SK-N-SH (cell line): ENCODE measurements around the gene TBC1D19. TPM values are rescaled to one million over a fixed set of nuclear protein-coding genes. Genes with fewer than 3 reads are reported as not detected.
A peak's percentile ranks its signal among the peaks of the same experiment; 100 is the strongest.

Experiments
- CTCF ChIA-PET: fragments of 300-600, 350-600 bp; formaldehyde crosslinking; extraction: SDS; loops from one replicate; lab custom pipeline; 2021; lab: Yijun Ruan, JAX
- POLR2A ChIA-PET: fragments of 350-600 bp; sonication (Branson Sonifier 250); formaldehyde crosslinking; extraction: SDS; loops from one replicate; lab custom pipeline; 2020; ENCODE audit warnings: antibody characterized with exemption, inconsistent platforms; lab: Yijun Ruan, JAX
- DNase-seq: peaks from one replicate; pipeline ENCODE4 v3.0.0; 2012
- H2AFZ ChIP-seq: fragments of 200-600 bp; sonication (generic); 2 replicates; pipeline ENCODE4 v1.8.1; 2016; ENCODE audit warnings: antibody characterized with exemption, mild to moderate bottlenecking, low read depth
- H3F3A ChIP-seq: fragments of 200-600 bp; sonication (generic); replicated peaks from 2 replicates; pipeline ENCODE3; 2016; ENCODE audit warnings: antibody characterized with exemption, mild to moderate bottlenecking; ENCODE audit not compliant: insufficient read depth
- H3K27ac ChIP-seq, 2 experiments: fragments of 200-500 bp in 1 of 2; fragments of 200-600 bp in 1 of 2; sonication (Bioruptor generic) in 1 of 2; sonication (generic), shearing (Covaris generic) in 1 of 2; 2 replicates each; pipeline versions ENCODE4 v1.5.1 to v1.6.1; 2014 to 2016; ENCODE audit warnings: low read depth in 2 of 2, inconsistent platforms in 1 of 2, low read length in 1 of 2, mild to moderate bottlenecking in 1 of 2, mixed read lengths in 1 of 2
- H3K27me3 ChIP-seq: fragments of 200-600 bp; sonication (generic), shearing (Covaris generic); 2 replicates; pipeline ENCODE4 v1.6.1; 2016; ENCODE audit warnings: mixed run types; ENCODE audit not compliant: insufficient read depth
- H3K36me3 ChIP-seq, 2 experiments: fragments of 200-500 bp in 1 of 2; fragments of 200-600 bp in 1 of 2; sonication (Bioruptor generic) in 1 of 2; sonication (generic) in 1 of 2; replicated peaks in 1 of 2; 2 replicates each; pipeline versions ENCODE3 to v1.5.1; 2014 to 2016; ENCODE audit warnings: low read length in 1 of 2, mild to moderate bottlenecking in 1 of 2; ENCODE audit not compliant: insufficient read depth in 2 of 2, control insufficient read depth in 1 of 2
- H3K4me1 ChIP-seq, 2 experiments: fragments of 200-500 bp in 1 of 2; fragments of 200-600 bp in 1 of 2; sonication (Bioruptor generic) in 1 of 2; sonication (generic), shearing (Covaris generic) in 1 of 2; 2 replicates each; pipeline versions ENCODE4 v1.5.1 to v1.6.1; 2014 to 2016; ENCODE audit warnings: low read depth in 1 of 2, low read length in 1 of 2, mixed run types in 1 of 2; ENCODE audit not compliant: insufficient read depth in 2 of 2, control insufficient read depth in 1 of 2
- H3K4me2 ChIP-seq: fragments of 200-600 bp; sonication (generic), shearing (Covaris generic); 2 replicates; pipeline ENCODE4 v1.6.1; 2017; ENCODE audit warnings: mixed run types
- H3K4me3 ChIP-seq, 2 experiments: fragments of 200-500 bp in 1 of 2; fragments of 200-600 bp in 1 of 2; sonication (Bioruptor generic) in 1 of 2; sonication (generic), shearing (Covaris generic) in 1 of 2; 2 replicates each; pipeline versions ENCODE4 v1.5.1 to v1.8.1; 2014 to 2016; ENCODE audit warnings: low read depth in 2 of 2, inconsistent platforms in 1 of 2, low read length in 1 of 2, mild to moderate bottlenecking in 1 of 2, mixed read lengths in 1 of 2, moderate library complexity in 1 of 2
- H3K79me2 ChIP-seq: fragments of 200-600 bp; sonication (generic); 2 replicates; pipeline ENCODE4 v1.8.1; 2017; ENCODE audit warnings: mild to moderate bottlenecking; ENCODE audit not compliant: insufficient read depth
- H3K9ac ChIP-seq: fragments of 200-600 bp; sonication (generic); 2 replicates; pipeline ENCODE4 v1.6.1; 2017; ENCODE audit warnings: mixed run types
- H3K9me2 ChIP-seq: fragments of 200-600 bp; sonication (generic); 2 replicates; pipeline ENCODE4 v1.6.1; 2017; ENCODE audit warnings: mixed run types
- H3K9me3 ChIP-seq: fragments of 200-600 bp; sonication (generic); 2 replicates; pipeline ENCODE4 v1.6.1; 2017; ENCODE audit warnings: mixed run types, mild to moderate bottlenecking, moderate library complexity
- H4K20me1 ChIP-seq: fragments of 200-600 bp; sonication (generic); 2 replicates; pipeline ENCODE4 v1.6.1; 2017; ENCODE audit warnings: mild to moderate bottlenecking, mixed run types; ENCODE audit not compliant: insufficient read depth
- ELF1 ChIP-seq: IDR thresholded peaks from 2 replicates; pipeline ENCODE4 v1.4.0; 2012
- EZH2phosphoT487 ChIP-seq: fragments of 200-600 bp; sonication (generic); IDR thresholded peaks from 2 replicates; pipeline ENCODE4 v1.6.1; 2017; ENCODE audit warnings: low read depth, mixed run types, mild to moderate bottlenecking, antibody characterized with exemption, moderate library complexity, borderline replicate concordance
- FOSL2 ChIP-seq: IDR thresholded peaks from 2 replicates; pipeline ENCODE4 v1.4.0; 2012; ENCODE audit warnings: low read depth, mild to moderate bottlenecking, moderate library complexity, borderline replicate concordance
- FOXJ3 ChIP-seq: sonication (generic); formaldehyde crosslinking; IDR thresholded peaks from 2 replicates; pipeline ENCODE4 v1.5.1; 2020; ENCODE audit warnings: mild to moderate bottlenecking, missing genetic modification reagents
- GATA2 ChIP-seq: sonication (generic); formaldehyde crosslinking; IDR thresholded peaks from 2 replicates; pipeline ENCODE4 v1.5.0; 2020; ENCODE audit warnings: mild to moderate bottlenecking, missing genetic modification reagents
- JUND ChIP-seq: IDR thresholded peaks from 2 replicates; pipeline ENCODE4 v1.4.0; 2012
- MAX ChIP-seq: IDR thresholded peaks from 2 replicates; pipeline ENCODE4 v1.4.0; 2012; ENCODE audit warnings: low read depth
- MEF2A ChIP-seq: IDR thresholded peaks from 2 replicates; pipeline ENCODE4 v1.4.0; 2012; ENCODE audit warnings: low read depth, borderline replicate concordance
- MXI1 ChIP-seq: IDR thresholded peaks from 2 replicates; pipeline ENCODE4 v1.6.1; 2012; ENCODE audit warnings: mild to moderate bottlenecking, low read depth, low read length, improper control_type of control experiment
- NFIC ChIP-seq: IDR thresholded peaks from 2 replicates; pipeline ENCODE4 v1.4.0; 2012; ENCODE audit warnings: borderline replicate concordance
- RCOR1 ChIP-seq: fragments of 150-350 bp; IDR thresholded peaks from 2 replicates; pipeline ENCODE4 v1.6.1; 2017; ENCODE audit warnings: antibody characterized with exemption, low read length
- RXRA ChIP-seq: IDR thresholded peaks from 2 replicates; pipeline ENCODE4 v1.4.0; 2012; ENCODE audit warnings: low read depth, mild to moderate bottlenecking, borderline replicate concordance
- SMC3 ChIP-seq: IDR thresholded peaks from 2 replicates; pipeline ENCODE4 v1.6.1; 2012; ENCODE audit warnings: low read depth, low read length, improper control_type of control experiment
- TCF12 ChIP-seq: IDR thresholded peaks from 2 replicates; pipeline ENCODE4 v1.4.0; 2012
- TEAD4 ChIP-seq: IDR thresholded peaks from 2 replicates; pipeline ENCODE4 v1.4.0; 2012; ENCODE audit warnings: mild to moderate bottlenecking, borderline replicate concordance; ENCODE audit not compliant: insufficient read depth
- YY1 ChIP-seq: IDR thresholded peaks from 2 replicates; pipeline ENCODE4 v1.4.0; 2012; ENCODE audit warnings: low read depth, mild to moderate bottlenecking
- ZBTB33 ChIP-seq: IDR thresholded peaks from 2 replicates; pipeline ENCODE4 v1.4.0; 2012; ENCODE audit warnings: low read depth, borderline replicate concordance
- WGBS: methylation state at CpG from one replicate; pipeline ENCODE4 v1.1.6; 2017; ENCODE audit warnings: low lambda C conversion rate; 5-methylcytosine and 5-hydroxymethylcytosine counted together
- polyA plus RNA-seq, 3 experiments: library from polyadenylated mRNA; depleted of rRNA; stranded (reverse); fragments of >200 nt; gene quantifications; 2 replicates each; pipeline ENCODE4 v1.2.3, GENCODE V29; 2012
- TF ChIP-seq, protein P1 (sequence below): IDR thresholded peaks from 2 replicates; pipeline ENCODE4 v1.6.1; 2012; ENCODE audit warnings: mild to moderate bottlenecking, low read depth, low read length, moderate library complexity
- TF ChIP-seq, protein P2 (sequence below): fragments of 150-350 bp; IDR thresholded peaks from 2 replicates; pipeline ENCODE4 v1.6.1; 2017; ENCODE audit warnings: antibody characterized with exemption, low read length, low read depth, borderline replicate concordance
- TF ChIP-seq, protein P3 (sequence below): fragments of 150-350 bp; IDR thresholded peaks from 2 replicates; pipeline ENCODE4 v1.6.1; 2016; ENCODE audit warnings: mild to moderate bottlenecking, low read depth, low read length

TBC1D19 gene
- polyA plus RNA-seq, 1 of the 3 experiments (the other 2 are of a cell fraction) = 4.2 TPM

DNA sequence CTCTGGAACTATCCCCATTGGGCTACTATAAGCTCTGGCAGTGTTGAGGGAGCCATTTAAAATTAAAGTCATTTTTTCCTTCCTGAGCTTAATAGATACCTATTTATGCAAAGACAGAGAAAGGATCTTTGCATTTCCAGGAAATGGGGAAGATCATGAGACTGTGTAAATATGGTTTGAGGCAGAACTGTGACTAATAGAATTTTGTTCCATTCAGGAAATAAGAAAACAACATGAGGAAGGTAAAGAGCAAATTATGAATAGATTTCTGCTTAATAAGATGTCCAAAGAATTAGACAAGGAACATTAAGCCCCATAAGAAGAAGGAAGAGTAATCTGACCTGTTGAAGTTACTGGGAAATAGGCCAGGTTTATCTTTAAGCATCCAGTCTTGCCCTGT lies 17.8 kb upstream of the TBC1D19 start:
- no peaks in the 10 kb centered on the region for H3K9me3 ChIP-seq
- H3K4me2 ChIP-seq = no peak overlapping the region
- no peak overlapping the region for H3K27ac ChIP-seq
- H3K9me2 ChIP-seq = no peaks in the 10 kb centered on the region
- POLR2A ChIA-PET = no interaction called here
- no peak overlapping the region for H3K4me3 ChIP-seq
- no peaks in the 10 kb centered on the region for H4K20me1 ChIP-seq
- peak overlapping the region; percentile 14 for H2AFZ ChIP-seq
- no peak overlapping the region for H3K9ac ChIP-seq
- H3F3A ChIP-seq = peaks cover 17% of the 10 kb centered on the region
- no peaks in the 10 kb centered on the region for H3K79me2 ChIP-seq
- H3K4me1 ChIP-seq = peaks cover 0 to 26% of the 10 kb centered on the region in 2 experiments; a peak in 2 of 4 replicates
- H3K36me3 ChIP-seq = no peaks in the 10 kb centered on the region
- H3K27me3 ChIP-seq = no peaks in the 10 kb centered on the region
- CTCF ChIA-PET = no interaction called here
- DNase-seq = no peak
- TF ChIP-seq, protein P1, sequence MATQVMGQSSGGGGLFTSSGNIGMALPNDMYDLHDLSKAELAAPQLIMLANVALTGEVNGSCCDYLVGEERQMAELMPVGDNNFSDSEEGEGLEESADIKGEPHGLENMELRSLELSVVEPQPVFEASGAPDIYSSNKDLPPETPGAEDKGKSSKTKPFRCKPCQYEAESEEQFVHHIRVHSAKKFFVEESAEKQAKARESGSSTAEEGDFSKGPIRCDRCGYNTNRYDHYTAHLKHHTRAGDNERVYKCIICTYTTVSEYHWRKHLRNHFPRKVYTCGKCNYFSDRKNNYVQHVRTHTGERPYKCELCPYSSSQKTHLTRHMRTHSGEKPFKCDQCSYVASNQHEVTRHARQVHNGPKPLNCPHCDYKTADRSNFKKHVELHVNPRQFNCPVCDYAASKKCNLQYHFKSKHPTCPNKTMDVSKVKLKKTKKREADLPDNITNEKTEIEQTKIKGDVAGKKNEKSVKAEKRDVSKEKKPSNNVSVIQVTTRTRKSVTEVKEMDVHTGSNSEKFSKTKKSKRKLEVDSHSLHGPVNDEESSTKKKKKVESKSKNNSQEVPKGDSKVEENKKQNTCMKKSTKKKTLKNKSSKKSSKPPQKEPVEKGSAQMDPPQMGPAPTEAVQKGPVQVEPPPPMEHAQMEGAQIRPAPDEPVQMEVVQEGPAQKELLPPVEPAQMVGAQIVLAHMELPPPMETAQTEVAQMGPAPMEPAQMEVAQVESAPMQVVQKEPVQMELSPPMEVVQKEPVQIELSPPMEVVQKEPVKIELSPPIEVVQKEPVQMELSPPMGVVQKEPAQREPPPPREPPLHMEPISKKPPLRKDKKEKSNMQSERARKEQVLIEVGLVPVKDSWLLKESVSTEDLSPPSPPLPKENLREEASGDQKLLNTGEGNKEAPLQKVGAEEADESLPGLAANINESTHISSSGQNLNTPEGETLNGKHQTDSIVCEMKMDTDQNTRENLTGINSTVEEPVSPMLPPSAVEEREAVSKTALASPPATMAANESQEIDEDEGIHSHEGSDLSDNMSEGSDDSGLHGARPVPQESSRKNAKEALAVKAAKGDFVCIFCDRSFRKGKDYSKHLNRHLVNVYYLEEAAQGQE = no peak
- TF ChIP-seq NFIC (no peak), EZH2phosphoT487 (no peak), MAX (no peak), FOSL2 (no peak), MXI1 (no peak), MEF2A (no peak)
- TF ChIP-seq, protein P2, sequence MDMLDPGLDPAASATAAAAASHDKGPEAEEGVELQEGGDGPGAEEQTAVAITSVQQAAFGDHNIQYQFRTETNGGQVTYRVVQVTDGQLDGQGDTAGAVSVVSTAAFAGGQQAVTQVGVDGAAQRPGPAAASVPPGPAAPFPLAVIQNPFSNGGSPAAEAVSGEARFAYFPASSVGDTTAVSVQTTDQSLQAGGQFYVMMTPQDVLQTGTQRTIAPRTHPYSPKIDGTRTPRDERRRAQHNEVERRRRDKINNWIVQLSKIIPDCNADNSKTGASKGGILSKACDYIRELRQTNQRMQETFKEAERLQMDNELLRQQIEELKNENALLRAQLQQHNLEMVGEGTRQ = no peak

DNA sequence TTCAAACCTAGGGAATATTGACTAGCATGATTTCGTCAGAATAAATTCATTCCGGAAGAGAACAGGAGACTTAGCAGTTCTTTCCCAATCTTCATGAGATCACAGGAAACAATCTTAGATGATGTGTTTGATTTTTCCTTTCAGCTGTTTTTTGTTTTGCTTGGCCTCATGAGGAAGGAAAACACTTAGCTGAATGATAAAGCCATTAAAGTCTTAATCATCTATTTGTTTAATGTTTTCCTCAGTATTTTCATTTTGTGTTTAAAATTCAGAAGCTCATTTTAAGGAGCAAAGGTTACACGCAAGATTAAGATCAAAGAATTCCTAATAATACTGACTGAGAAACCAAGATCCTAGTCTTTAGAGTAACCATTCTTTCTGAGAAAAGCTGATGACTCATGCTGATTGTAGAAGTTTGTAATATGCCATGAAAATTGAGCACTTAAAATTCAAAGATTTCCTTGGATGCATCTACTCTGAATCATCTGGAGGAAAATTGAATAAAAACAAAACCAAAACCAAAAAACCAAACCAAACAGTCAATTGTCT lies 15.4 kb upstream of the TBC1D19 start:
- Histone ChIP-seq H2AFZ (no peak overlapping the region; the same call in 1 of the 2 replicates), H3K9me3 (no peaks in the 10 kb centered on the region), H3K79me2 (no peaks in the 10 kb centered on the region), H3K9ac (no peak overlapping the region), H3K27me3 (no peaks in the 10 kb centered on the region), H3F3A (peaks cover 17% of the 10 kb centered on the region), H4K20me1 (no peaks in the 10 kb centered on the region), H3K4me3 (no peak overlapping the region), H3K36me3 (no peaks in the 10 kb centered on the region), H3K4me2 (peak overlapping the region; percentile 54), H3K4me1 (peaks cover 0 to 26% of the 10 kb centered on the region in 2 experiments; a peak in 3 of 4 replicates), H3K27ac (peak overlapping the region; percentile 55 to 80; a peak in 3 of 4 replicates), H3K9me2 (no peaks in the 10 kb centered on the region)
- ChIA-PET POLR2A (interaction anchor here (2.3 kb wide), 1 partner anchor 15 kb away, joined by 6 read pairs; the partner anchor contains the start of gene TBC1D19), CTCF (interaction anchor here (0.7 kb wide), 1 partner anchor 9 kb away, joined by 3 read pairs; no protein-coding TSS in a partner anchor)
- no peak for DNase-seq
- 3% methylated on average over 3 of the region's 3 CpGs for WGBS
- TF ChIP-seq MXI1 (no peak), SMC3 (no peak), YY1 (no peak), FOXJ3 (CRISPR knock-in tag) (no peak), ELF1 (peak; percentile 27; the same call in 1 of the 2 replicates), GATA2 (CRISPR knock-in tag) (no peak), RXRA (0 out of 2 replicates have a peak, but pooled peaks have one; percentile 40), NFIC (0 out of 2 replicates have a peak, but pooled peaks have one; percentile 36), EZH2phosphoT487 (no peak), MEF2A (no peak; the same call in 1 of the 2 replicates), TEAD4 (peak; percentile 78; the same call in 1 of the 2 replicates), TCF12 (peak; percentile 76), RCOR1 (no peak), JUND (peak; percentile 91), ZBTB33 (no peak)
- TF ChIP-seq, protein P3, sequence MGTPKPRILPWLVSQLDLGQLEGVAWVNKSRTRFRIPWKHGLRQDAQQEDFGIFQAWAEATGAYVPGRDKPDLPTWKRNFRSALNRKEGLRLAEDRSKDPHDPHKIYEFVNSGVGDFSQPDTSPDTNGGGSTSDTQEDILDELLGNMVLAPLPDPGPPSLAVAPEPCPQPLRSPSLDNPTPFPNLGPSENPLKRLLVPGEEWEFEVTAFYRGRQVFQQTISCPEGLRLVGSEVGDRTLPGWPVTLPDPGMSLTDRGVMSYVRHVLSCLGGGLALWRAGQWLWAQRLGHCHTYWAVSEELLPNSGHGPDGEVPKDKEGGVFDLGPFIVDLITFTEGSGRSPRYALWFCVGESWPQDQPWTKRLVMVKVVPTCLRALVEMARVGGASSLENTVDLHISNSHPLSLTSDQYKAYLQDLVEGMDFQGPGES = no peak
